Breast epithelium (tissue), 3 donors: Measurements from ENCODE around the gene ILDR2.

Experiments used
- CTCF ChIP-seq, 3 donors: fragments of 450-650 bp; IDR thresholded peaks; one replicate each; pipeline ENCODE4 v1.5.1; 2016 to 2017; ENCODE audit warnings: antibody characterized with exemption in 3 of 3, mild to moderate bottlenecking in 3 of 3, moderate library complexity in 3 of 3
- POLR2A ChIP-seq: fragments of 450-650 bp; IDR thresholded peaks from one replicate; pipeline ENCODE4 v1.6.1; 2016; ENCODE audit warnings: antibody characterized with exemption, mild to moderate bottlenecking, moderate library complexity

GRCh38 chr1:166988974-166989515, 13.7 kb upstream of the ILDR2 start, which contains the start of gene MAEL:
- TF ChIP-seq CTCF (IDR thresholded peaks at IDR 0.05) (no peak), POLR2A (no peak)
